ENCODE data around the gene SLC24A5. TPM values are rescaled to one million over a fixed set of nuclear protein-coding genes. Genes with fewer than 3 reads are reported as not detected.
A peak's percentile ranks its signal among the peaks of the same experiment; 100 is the strongest.

SLC24A5 gene
- total RNA-seq, 1 experiment from 2014 or later = not detected

DNA sequence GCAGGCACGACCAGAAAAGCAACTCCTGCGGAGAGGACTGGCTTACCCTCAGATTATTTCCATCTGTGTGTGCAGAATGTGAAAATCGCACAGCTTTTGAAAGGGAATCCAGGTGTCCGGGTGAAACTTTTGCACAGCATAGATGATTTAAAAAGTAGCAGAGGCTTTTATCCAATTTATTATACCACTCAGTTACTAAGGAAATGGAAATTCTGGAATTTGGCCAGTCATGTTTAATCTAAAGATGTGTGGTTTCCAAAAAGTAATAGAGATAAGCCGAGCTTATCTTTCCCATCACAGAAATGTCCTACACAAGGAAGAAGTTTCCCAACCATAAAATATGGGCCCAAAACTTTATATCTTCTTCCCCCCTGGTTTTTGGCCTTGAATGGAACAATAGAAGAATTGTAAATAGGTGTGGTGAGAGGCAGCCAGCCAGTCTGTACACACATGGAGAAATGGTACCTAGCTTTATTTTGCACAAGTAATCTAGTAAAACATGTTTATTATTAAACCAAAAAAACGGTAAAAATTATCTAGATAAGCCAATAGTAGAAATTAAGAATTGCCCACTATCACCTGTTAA lies 19.3 kb upstream of the SLC24A5 start:
- no peak for DNase-seq
- H3K36me3 ChIP-seq = no peaks in the 10 kb centered on the region
- no peaks in the 10 kb centered on the region; the same call in 1 of the 2 replicates for H3K27me3 ChIP-seq
- no peak overlapping the region for H3K4me3 ChIP-seq
- H3K9me3 ChIP-seq = no peaks in the 10 kb centered on the region

DNA sequence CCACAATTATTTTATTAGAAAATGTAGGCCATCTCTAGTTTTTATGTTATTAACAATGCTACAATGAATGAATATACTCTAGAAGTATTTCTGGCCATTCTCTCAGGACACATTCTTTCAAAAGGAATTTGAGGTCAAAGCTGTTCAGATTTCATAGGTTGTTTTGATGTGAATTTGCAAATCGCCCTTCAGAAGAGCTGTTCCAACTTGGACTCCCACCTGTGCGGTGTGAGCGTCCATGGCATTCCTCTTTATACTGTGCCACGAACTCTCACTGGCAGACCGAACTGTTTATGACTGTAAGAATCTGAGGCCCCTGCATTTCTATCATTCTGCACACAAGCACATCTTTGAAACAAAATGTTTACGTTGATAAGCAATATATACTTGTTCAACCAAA lies 18.6 kb upstream of the SLC24A5 start:
- Histone ChIP-seq H3K27me3 (no peaks in the 10 kb centered on the region; the same call in 1 of the 2 replicates), H3K36me3 (no peaks in the 10 kb centered on the region), H3K9me3 (no peaks in the 10 kb centered on the region), H3K4me3 (no peak overlapping the region)
- DNase-seq = no peak

DNA sequence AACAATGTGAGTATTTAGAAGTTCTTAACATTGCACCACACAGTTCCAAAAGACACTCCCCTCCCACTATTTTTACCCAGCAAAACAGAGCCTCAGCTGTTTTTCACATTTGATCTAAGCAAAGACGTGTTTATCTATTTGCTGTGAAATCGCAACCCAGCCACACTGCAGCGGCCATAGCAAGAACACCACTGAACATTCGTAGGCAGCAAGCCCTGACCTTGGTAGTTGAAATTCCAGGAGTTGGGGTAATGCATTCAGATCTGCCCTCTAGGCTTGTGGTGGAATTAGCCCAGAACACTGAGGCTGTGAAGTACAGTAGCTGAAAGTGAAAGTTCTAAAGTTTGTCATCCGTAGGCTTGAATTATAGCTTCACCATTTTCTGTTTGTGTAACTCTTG lies 17.1 kb upstream of the SLC24A5 start:
- Histone ChIP-seq H3K27me3 (no peaks in the 10 kb centered on the region; the same call in 1 of the 2 replicates), H3K9me3 (no peaks in the 10 kb centered on the region), H3K36me3 (no peaks in the 10 kb centered on the region), H3K4me3 (no peak overlapping the region)
- no peak for DNase-seq

DNA sequence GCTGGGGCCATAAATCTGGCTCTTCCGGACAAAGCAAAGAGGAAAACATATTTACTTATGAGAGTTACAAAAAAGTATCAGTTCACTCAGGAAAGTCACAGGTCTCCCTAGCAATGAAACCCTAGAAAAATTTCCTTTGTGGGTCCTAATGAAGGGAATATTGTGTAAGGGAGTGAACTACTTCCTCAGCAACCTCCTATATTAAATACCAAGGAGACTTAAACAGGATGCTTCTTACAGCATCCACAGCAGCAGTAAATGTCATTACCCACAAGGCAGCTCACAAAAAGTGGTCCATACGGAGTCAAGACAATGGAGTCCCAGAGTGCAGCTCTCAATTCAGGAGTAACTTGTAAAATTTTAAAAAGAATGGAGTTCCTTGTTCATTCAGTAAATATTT lies 14.9 kb upstream of the SLC24A5 start:
- H3K4me3 ChIP-seq = no peak overlapping the region
- H3K27me3 ChIP-seq = no peaks in the 10 kb centered on the region
- H3K9me3 ChIP-seq = no peaks in the 10 kb centered on the region
- H3K36me3 ChIP-seq = no peaks in the 10 kb centered on the region
- no peak for DNase-seq

DNA sequence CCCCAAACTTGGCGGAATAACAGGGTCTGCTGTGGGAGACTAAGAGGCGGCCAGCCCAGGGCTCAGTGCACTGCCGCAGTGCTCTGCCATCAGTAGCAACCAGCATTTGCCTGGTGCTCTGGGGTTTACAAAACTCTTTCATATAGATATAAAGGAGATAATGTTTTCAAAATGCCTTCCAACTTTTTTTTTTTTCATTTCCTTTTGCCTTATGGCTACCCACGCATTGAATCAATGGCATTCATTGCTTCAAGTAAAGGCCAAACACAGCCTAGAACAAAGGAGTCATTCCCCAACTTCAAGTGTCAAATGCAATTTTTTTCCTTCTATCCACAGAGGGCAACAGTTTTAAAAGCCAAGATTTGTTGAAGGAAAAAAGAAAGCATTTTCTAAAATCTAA lies 11.6 kb upstream of the SLC24A5 start:
- no peaks in the 10 kb centered on the region for H3K9me3 ChIP-seq
- no peak overlapping the region for H3K4me3 ChIP-seq
- H3K36me3 ChIP-seq = no peaks in the 10 kb centered on the region
- DNase-seq = no peak
- no peaks in the 10 kb centered on the region for H3K27me3 ChIP-seq

DNA sequence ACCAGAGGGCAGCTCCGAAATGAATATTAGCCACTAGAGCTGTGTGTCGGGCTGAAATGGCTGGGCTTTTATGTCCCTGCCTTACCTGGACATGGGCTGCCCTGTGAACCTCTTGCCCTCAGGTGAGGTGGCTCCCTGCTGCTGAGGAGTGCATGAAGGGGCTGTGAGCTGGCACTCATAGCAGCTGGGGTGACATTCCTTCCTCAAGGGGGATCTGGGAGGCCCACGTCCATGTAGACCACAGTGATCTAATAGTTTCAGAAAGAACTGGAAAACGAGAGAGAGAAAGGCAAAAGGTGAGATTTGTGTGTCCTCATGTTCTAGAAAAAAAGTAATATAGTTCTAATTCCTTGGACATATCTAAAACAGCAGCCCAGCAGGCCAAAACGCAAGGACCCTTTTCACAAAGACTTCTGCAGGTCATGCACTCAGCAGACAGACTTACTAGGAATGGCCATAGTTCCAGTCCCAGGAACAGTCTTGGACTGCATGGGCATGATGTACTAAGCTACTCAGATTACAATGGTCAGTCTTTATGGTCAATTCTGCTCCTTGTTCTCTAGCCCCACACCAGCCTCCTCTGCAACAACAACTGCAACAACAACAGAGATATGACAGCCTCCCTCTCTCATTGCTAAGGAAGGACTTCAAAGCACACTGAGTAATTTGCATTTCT lies 10.8 kb upstream of the SLC24A5 start:
- Histone ChIP-seq H3K27me3 (0 out of 2 replicates have a peak, but pooled peaks cover 2% of the 10 kb centered on the region), H3K4me3 (no peak overlapping the region), H3K36me3 (no peaks in the 10 kb centered on the region), H3K9me3 (no peaks in the 10 kb centered on the region)
- no peak for DNase-seq

DNA sequence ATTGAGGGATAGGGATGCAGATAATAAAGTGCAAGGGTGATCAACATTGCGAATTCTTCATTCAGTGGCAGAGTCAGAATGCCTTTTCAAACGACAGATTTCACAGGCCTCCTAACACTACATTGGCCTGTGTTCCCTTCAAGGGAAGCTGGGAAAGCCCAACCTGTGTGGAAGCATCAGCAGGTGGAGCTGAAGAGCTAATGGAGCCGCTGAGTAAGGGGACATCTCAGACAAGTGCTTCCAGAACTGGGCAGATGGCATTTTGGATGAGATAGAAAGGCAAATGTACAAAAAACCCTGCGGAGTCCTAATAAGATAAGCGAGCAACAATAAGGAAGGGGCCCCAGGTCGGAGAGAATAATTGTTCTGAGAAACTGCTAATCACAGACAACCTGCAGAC lies 8.5 kb upstream of the SLC24A5 start:
- peak; percentile 6 for DNase-seq
- 0 out of 2 replicates have a peak, but pooled peaks cover 2% of the 10 kb centered on the region for H3K27me3 ChIP-seq
- no peaks in the 10 kb centered on the region for H3K36me3 ChIP-seq
- no peak overlapping the region for H3K4me3 ChIP-seq
- no peaks in the 10 kb centered on the region for H3K9me3 ChIP-seq

DNA sequence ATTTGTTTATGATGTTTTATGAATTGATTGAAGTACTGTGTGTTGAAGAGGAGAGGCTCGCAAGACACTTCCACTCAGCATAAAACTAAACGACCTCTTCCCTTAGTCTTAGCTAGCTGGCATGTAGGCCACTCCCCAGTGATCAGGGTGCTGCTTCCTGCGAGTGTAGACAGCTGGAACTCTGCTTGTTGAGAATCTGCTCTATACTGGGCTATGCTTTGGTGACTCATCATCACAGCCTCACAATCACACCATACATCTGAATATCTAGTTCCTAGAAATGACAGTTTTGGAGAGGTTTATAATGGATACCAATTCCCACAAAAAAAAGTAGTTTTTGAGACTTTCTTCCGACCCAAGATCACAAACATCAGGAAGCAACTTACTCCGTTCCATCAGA lies 1.5 kb upstream of the SLC24A5 start:
- Histone ChIP-seq H3K36me3 (no peaks in the 10 kb centered on the region), H3K9me3 (no peaks in the 10 kb centered on the region), H3K4me3 (no peak overlapping the region), H3K27me3 (peaks cover 5% of the 10 kb centered on the region)
- no peak for DNase-seq

DNA sequence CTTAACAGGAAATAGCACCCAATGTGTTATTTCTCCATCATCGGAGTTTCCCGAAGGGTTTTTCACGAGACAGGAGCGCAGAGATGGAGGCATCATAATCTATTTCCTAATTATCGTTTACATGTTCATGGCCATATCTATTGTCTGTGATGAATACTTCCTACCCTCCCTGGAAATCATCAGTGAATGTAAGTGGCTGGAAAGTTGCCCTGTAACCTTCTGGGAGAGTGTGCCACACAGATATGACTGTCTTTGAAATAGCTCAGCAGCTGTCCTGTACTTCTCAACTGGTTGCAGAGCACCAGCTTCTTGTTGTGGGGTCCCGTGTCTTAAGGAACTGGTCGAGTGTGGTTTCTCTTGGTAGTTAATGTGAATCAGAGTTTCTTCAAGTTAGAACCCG lies 1.1 kb downstream of the SLC24A5 start:
- peaks cover 7% of the 10 kb centered on the region for H3K27me3 ChIP-seq
- no peaks in the 10 kb centered on the region for H3K36me3 ChIP-seq
- H3K4me3 ChIP-seq = no peak overlapping the region
- DNase-seq = no peak
- no peaks in the 10 kb centered on the region for H3K9me3 ChIP-seq

DNA sequence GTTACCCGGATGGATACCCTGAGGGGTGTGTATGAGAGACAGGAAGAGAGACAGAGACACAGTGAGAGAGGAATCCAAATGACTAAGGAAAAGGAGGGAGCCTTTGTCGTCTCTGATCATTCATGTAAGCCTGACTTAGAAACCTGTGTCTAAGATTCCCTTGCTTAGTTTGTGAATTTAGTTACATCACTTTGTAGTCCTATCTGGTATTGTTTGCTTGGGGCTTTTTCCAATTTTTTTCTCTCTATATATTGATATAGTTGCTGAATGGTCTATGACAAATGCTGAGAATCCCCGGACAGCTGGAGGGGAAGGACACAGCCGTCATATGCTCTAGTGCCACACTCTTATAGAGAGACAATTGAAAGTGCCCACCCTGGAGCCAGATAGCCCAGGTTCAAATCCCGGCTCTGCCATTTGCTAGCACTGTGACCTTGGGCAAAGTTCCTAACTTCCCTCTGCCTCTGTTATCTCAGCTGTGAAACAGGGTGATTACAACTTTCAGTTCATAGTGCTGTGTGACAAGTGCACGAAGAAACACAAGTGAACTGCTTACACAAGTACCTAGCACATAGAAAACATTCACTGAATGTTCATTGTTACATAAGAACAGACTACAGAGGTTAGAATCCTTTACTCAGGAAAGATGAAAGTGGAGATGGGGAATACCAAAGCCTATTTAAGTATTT lies 6.0 kb downstream of the SLC24A5 start:
- DNase-seq = no peak
- Histone ChIP-seq H3K36me3 (no peaks in the 10 kb centered on the region), H3K27me3 (peaks cover 7% of the 10 kb centered on the region; the same call in 1 of the 2 replicates), H3K9me3 (no peaks in the 10 kb centered on the region), H3K4me3 (no peak overlapping the region)

DNA sequence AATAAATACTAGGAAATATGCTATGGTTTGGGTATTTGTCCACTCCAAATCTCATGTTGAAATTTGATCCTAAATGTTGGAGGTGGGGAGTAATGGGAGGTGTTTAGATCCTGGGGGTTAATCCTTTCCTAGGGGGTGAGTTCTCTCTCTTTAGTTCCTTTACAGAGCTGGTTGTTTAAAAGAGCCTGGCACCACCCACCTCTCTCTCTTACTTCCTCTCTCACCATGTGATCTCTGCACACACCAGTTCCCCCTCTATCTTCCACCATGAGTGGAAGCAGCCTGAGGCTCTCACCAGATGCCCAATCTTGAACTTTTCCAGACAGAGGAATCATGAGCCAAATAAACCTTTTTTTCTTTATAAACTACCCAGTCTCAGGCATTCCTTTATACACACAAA lies 10.5 kb downstream of the SLC24A5 start:
- H3K36me3 ChIP-seq = no peaks in the 10 kb centered on the region

DNA sequence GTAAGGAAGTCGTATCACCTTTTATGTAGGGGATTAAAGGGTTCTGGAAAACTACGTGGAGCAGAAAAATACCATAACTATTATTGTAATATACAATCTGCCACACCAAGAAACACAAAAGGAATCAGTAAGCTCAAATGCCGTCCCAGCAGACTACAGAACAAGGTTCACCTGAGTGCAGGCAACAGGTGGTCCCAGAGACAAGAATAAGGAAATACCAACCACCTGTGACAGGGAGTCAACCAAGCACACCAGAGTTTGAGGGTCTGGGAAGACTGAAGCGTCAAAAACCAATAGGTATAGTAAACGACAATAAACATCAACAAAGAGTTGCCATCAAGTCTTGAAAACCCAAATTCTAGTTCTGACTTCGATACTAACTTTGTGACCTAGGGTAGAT lies 12.1 kb downstream of the SLC24A5 start:
- H3K9me3 ChIP-seq = no peaks in the 10 kb centered on the region

More for the DNA sequence above, 10.5 kb downstream of the SLC24A5 start:
- Histone ChIP-seq H3K27me3 (no peaks in the 10 kb centered on the region), H3K4me3 (no peak overlapping the region), H3K9me3 (no peaks in the 10 kb centered on the region)
- no peak for DNase-seq

DNA sequence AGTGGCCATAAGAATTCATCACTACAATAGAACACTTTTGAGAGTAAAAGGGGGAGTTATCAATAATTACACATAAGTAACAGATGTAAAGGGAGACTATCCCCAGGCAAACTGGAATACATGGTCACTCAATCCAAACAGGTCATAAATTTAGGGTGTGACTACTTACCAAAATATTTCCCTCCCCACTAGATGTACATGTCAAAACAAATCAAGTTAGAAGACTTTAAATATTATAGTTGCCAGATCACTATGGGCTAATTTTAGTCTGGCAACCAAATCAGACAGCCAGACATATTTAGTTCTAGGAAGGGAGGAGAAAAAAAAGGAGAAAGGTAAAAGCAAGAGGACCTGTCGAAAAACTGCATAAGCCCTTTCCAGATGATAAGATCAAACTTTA lies 23.1 kb downstream of the SLC24A5 start:
- DNase-seq = no peak
- Histone ChIP-seq H3K9me3 (no peaks in the 10 kb centered on the region), H3K27me3 (no peaks in the 10 kb centered on the region), H3K4me3 (no peak overlapping the region), H3K36me3 (no peaks in the 10 kb centered on the region)

More for the DNA sequence above, 12.1 kb downstream of the SLC24A5 start:
- Histone ChIP-seq H3K4me3 (no peak overlapping the region), H3K27me3 (no peaks in the 10 kb centered on the region), H3K36me3 (no peaks in the 10 kb centered on the region)
- DNase-seq = no peak

DNA sequence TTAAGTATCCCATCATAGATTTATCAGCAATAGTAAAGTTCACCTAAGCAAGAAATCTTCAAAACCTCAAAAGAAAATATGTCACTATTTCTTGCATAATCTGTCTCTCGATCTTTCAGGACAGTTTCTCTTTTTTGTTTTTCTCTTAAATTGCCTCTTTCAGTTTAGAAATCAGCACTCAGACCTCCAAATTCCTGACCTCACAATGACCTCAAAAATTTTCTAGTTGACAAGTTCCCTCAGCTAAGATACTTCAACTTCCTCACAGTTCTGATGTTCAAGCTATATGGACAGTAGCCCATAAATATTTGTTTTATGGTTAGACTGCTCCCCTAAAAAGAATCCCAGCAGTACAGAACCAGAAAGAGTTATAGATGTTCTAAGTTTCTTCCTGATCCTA lies 24.1 kb downstream of the SLC24A5 start:
- no peak for DNase-seq
- Histone ChIP-seq H3K9me3 (no peaks in the 10 kb centered on the region), H3K36me3 (no peaks in the 10 kb centered on the region), H3K27me3 (no peaks in the 10 kb centered on the region), H3K4me3 (no peak overlapping the region)

DNA sequence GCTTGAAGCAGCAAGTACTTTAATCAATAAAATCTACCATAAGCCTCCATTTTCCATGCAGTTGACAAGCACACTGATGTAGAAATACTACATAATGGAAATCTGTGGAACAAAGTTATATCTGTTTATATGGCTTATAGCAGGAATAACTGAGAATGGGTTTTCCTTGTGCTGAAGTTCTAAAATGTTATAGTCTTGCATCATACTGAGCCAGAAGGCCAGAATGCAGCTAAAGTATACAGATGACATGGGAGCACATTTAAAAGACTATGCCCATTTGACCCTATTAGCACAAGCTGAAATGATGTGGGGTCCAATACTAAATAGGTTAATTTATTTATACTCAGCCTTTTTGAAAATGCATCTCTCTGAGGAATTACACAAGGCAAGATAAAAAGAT lies 25.1 kb downstream of the SLC24A5 start:
- Histone ChIP-seq H3K36me3 (no peaks in the 10 kb centered on the region), H3K27me3 (no peaks in the 10 kb centered on the region), H3K9me3 (no peaks in the 10 kb centered on the region), H3K4me3 (no peak overlapping the region)
- no peak for DNase-seq

DNA sequence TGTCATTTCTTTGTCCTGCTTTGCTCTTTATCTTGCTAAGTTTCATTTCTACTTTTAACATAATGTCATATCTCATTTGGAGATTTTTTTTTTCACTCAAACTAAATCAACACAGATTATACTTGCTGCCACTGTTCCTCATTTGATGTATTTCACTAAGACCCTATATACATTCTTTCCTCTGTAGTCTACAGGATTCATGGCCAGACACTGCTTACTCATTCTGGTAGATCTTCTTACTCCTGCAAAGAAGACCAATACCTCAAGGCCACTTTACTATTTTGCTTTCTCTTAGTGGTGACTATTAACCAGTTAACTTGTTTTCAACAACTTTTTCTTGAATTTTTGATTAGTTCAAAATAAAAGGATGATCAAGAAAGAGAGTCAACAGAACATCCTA lies 26.6 kb downstream of the SLC24A5 start:
- DNase-seq = no peak
- H3K27me3 ChIP-seq = no peaks in the 10 kb centered on the region
- H3K36me3 ChIP-seq = no peaks in the 10 kb centered on the region
- no peak overlapping the region for H3K4me3 ChIP-seq
- H3K9me3 ChIP-seq = no peaks in the 10 kb centered on the region

DNA sequence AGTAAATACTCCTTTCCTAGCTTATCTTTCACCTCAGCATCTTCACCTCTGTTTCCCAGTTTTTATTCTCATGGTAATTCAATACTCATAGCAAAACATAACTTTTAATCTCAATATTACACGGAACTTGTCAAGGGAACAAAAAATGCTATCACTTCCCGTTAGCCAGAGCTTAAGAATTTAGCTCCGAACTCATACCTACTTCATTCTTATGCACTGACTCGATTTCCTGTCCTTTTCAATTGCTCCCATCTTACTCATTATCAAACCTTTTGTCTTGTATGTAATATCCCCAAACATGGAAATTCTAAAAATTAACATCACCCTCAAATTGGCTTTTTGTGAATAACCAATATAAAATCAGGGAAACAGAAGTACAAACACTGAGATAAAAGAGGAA lies 29.1 kb downstream of the SLC24A5 start:
- DNase-seq = no peak
- Histone ChIP-seq H3K27me3 (no peaks in the 10 kb centered on the region), H3K4me3 (no peak overlapping the region), H3K36me3 (no peaks in the 10 kb centered on the region), H3K9me3 (no peaks in the 10 kb centered on the region)

DNA sequence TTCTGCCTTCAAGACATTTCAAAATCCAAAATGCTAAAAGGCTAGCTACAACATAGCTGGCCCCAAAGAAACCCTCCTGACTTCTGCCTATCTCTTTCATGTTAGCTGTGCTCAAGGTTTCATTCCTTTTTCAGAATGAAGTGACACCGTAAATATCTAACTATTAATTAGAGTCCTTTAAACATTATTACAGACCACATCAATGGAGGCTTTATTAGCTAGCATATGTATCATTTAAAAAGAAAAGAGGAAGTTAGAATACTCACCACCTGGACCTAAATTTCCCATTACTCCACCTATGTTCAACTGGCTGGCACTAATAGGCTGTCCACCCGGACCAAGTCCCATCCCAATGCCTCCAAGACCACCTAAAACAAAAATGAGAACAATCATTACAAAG lies 32.7 kb downstream of the SLC24A5 start:
- H3K4me3 ChIP-seq = no peak overlapping the region
- no peaks in the 10 kb centered on the region for H3K36me3 ChIP-seq
- no peaks in the 10 kb centered on the region for H3K27me3 ChIP-seq
- H3K9me3 ChIP-seq = no peaks in the 10 kb centered on the region
- DNase-seq = no peak
